Thyroid gland (tissue), 4 donors: ENCODE results near the gene SLC25A28.

Experiments used
- CTCF ChIP-seq, 6 experiments: fragments of 200-600 bp in 3 of 6; fragments of 450-650 bp in 3 of 6; sonication (generic) in 3 of 6; IDR thresholded peaks; one replicate each; pipeline ENCODE4 v1.5.1; 2016 to 2019; ENCODE audit warnings: antibody characterized with exemption in 6 of 6, mild to moderate bottlenecking in 2 of 6, inconsistent platforms in 1 of 6, moderate library complexity in 1 of 6
- POLR2A ChIP-seq, 2 donors: fragments of 450-650 bp; IDR thresholded peaks; one replicate each; pipeline ENCODE4 v1.6.1; 2017; ENCODE audit warnings: antibody characterized with exemption in 2 of 2, mild to moderate bottlenecking in 2 of 2, moderate library complexity in 1 of 2

DNA sequence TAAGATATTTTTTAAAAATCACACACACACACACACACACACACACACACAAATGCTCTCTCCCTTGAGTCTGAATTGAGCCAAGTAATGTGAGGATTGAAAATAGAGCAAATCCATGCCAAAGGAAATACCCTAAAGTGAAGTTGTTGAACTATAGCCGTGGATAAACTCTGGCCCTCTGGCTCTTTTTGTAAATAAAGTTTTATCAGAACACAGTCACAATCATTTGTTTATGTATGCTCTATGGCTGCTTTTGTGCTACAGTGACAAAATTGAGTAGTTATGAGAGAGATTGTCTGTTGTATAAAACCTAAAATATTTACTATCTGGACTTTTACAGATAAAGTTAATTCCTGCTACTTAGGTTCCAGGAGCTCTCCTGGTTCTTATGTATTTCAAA lies 48.4 kb downstream of the SLC25A28 start:
- TF ChIP-seq CTCF (IDR thresholded peaks at IDR 0.05) (no peak), POLR2A (IDR thresholded peaks at IDR 0.05) (no peak)
